NCI-H1092 (cell line): Measurements from ENCODE around the gene TRIM67.
"Not testable (repeated sequence)": the region's sequence is repeated elsewhere in the genome, so short reads cannot be mapped to it uniquely, and the experiment has no call there.

Source experiments
- DNase-seq: peaks from one replicate; lab custom pipeline; 2025; lab: John Stamatoyannopoulos, UW

The TRIM67 gene

GRCh38 chr1:231203259-231204057 lies 41.6 kb downstream of the TRIM67 start:
- no peak for DNase-seq

GRCh38 chr1:231206856-231207255 lies 45.0 kb downstream of the TRIM67 start:
- DNase-seq: no peak

DNA sequence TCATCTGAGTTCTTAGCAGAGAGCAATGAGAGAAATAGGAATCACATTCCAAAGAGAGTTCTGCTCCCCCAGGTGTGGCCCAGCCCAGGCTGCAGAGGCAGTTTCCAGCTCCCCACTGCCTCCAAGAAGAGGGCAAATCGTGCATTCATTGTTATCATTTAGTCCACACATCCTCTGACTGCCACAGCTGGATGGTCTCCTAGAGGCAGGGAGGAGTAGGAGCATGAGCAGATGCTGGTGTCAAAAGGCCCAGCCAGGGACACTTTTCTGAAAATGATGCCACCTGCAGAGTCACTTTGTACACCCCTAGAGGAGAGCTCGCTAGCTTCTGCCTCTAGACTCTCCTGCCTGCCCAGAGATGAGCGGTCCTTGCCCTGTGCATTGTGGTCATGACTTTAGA lies 45.6 kb downstream of the TRIM67 start:
- DNase-seq: no peak

DNA sequence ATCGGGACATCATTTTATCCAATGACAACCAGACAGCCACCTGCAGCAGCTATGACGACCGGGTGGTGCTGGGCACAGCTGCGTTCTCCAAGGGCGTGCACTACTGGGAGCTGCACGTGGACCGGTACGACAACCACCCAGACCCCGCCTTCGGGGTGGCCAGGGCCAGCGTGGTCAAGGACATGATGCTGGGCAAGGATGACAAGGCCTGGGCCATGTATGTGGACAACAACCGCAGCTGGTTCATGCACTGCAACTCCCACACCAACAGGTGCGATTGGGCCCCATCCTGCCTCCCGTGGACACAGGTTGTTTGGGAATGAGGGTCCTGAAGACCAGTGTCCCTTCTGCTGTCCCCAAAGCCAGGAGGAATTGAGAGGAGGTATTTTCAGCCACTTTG lies 47.1 kb downstream of the TRIM67 start:
- DNase-seq: no peak

DNA sequence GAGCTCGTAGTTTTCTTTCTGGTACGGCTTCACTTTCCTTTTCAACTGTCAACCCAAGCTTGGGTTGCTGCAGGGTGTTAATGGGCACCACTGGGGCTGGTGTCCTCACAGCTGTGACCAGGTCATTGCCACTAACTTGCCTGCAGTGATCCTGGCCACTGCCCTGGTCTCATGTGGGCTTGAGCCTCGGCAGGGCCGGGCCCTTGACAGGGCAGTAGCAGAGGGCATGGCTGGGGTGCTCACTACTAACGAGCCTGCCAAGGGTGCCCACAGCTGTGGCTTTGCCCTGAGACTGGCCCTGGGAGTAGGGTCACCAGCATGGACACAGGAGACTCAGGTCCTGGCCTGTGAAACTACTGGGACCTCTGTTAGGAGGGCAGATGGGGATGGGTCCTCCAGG lies 47.7 kb downstream of the TRIM67 start:
- no peak for DNase-seq

GRCh38 chr1:231210126-231210525 lies 48.3 kb downstream of the TRIM67 start:
- no peak for DNase-seq

DNA sequence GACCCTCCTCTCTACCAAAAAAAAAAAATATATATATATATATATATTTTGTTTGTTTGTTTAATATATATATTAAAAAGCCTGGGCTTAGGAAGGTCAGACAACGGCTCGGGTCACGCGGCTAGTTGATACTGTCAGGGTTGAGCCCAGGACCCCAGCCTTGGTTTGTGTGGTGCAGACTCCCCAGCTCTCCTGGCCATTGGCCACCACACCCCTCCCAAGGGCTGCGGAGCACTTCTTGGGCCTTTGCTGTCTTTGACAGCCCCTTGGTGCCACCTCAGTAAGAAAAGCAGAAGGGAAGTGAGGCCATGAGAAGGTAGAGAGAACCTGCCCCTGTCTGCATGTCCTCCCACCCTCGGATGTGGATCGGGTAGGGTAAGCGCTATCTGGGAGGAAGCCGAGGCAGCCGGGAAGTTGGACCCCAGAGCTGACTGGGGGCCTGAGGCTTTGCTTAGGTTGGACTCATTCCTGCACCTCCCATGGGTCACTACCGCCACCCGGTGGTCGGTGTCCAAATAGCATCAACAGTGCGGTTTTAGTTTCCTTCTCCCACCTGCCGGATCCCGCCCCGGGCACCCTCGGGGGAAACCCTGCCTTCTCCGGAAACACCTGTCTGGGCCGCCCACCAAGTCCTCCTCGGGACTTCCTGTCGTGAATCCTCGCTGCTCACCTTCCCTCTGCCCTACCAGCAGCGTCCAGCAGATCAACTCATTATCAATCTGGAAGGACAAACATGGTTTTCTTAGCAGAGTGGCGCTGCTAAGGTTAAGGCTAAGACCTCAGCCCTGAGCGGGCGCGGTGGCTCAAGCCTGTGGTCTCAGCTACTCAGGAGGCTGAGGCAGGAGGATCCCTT lies 49.4 kb downstream of the TRIM67 start:
- peak; percentile 87 for DNase-seq

GRCh38 chr1:231212301-231212700 lies 50.4 kb downstream of the TRIM67 start:
- DNase-seq: not testable (repeated sequence)

DNA sequence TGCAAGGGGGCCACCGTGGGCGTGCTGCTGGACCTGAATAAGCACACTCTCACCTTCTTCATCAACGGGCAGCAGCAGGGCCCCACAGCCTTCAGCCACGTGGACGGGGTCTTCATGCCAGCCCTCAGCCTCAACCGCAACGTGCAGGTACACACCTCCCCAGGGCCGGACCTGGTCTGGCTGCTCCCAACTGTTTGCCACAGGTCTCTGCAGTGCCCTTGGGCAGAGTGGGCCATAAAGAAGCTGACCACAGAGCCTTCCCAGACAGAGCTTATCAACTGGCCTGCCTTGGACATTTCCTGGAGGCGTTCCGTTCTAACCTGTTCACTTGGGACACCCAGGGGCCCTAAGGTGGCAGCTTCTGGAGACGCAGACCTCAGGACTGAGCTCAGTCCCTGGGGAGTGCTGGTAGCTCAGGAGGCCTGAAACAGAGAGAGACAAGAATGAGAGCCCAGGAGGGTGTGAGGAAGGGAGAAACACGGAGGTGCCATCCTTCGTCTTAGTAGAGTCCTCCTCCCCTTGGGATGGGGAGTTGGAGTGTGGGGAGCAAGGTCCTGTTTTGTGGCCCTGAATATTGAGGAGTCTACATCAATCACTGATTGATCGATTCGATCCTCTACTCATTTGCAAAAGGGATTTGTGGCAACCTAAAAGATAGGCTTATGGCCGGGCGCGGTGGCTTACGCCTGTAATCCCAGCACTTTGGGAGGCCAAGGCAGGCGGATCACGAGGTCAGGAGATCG lies 52.1 kb downstream of the TRIM67 start:
- no peak for DNase-seq

GRCh38 chr1:231214918-231215680 lies 53.2 kb downstream of the TRIM67 start:
- no peak for DNase-seq

DNA sequence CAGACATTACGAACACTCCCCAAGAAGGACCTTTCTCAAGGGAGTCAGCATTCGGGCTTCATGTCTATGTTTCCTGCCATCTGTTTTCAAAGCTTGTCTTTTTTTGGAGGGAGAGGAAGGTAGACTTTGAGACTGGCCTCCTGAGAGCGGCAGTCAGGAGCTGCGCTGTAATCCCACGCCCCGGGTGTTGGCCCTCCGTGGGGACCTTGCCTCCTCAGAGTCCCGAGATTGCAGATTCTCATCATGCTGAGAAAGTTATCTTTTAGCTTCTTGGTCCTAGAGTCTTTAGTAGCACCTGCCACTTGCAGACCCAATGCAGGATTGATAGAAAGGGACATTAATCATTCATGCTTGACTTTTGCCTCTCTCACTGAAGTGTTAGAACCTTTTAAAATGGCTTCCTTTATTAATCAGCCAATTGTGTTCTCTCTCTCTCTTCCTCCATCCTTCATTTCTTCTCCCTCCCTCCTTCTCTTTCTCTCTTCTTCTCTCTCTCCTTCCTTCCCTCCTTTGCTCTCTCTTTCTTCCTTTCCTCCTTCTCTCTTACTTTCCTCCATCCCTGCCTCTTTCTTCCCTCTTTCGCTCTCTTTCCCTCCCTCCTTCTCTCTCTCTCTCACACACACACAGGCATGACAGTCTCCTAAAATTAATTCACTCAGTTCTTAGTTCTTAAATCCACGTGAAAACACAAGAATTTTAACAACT lies 54.0 kb downstream of the TRIM67 start:
- DNase-seq: no peak

- no peak for DNase-seq
These were observed 54.6 kb downstream of the TRIM67 start for GRCh38 chr1:231216498-231216897.

GRCh38 chr1:231217056-231217455 lies 55.2 kb downstream of the TRIM67 start:
- no peak for DNase-seq

- DNase-seq: no peak
These were observed 56.2 kb downstream of the TRIM67 start for GRCh38 chr1:231218078-231218477.

GRCh38 chr1:231219422-231220401 lies 57.9 kb downstream of the TRIM67 start:
- DNase-seq: no peak

DNA sequence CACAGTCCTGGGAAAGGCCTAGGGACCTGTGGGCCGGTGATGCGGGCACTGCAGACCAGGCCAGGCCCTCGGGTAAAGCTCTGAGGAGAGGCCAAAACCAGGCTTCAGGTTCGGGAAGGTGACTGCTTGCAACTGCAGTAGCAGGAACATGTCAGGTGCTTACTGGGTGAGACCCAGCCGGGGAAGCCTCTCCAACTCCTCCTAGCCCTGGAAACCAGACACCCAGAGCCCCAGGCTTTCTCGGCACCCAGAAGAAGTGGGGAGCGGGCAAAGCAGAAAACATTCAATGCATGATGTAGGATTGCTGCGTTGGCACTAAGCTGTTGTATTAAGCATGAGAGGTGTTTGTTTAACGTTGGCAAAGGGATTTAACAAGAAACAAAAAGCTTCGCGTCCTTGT lies 58.9 kb downstream of the TRIM67 start:
- DNase-seq: no peak

DNA sequence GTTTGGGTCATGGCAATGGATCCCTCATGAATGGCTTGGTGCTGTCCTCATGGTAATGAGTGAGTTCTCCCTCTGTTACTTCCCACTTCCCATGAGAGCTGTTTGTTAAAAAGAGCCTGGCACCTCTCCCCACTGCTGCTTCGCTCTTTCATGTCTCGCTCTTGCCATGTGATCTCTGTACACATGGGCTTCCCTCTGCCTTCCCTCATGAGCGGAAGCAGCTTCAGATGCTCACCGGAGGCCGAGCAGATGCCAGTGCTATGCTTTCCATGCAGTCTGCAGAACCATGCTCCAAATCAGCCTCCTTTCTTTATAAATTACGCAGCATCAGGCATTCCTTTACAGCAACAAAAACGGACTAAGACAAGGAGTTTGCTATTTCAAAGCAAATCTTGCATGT lies 64.3 kb downstream of the TRIM67 start:
- no peak for DNase-seq

DNA sequence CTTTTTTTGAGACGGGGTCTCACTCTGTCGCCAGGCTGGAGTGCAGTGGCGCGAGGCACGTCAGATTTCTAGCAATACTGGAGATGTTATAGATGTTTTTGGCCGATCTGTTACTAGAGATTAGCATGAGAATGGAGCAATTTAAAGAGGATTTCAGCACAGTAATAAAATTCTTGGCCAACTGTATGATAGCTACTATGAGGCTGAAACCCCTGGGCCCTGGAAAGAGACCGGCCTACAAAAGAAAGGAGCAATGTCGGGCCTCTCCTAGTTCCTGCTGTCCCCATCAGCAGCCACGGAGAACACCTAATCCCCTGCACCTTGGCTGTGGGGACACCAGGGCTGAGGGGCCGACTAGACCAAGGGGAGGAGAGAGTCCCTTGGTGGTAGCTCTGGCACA lies 69.7 kb downstream of the TRIM67 start:
- DNase-seq: no peak

DNA sequence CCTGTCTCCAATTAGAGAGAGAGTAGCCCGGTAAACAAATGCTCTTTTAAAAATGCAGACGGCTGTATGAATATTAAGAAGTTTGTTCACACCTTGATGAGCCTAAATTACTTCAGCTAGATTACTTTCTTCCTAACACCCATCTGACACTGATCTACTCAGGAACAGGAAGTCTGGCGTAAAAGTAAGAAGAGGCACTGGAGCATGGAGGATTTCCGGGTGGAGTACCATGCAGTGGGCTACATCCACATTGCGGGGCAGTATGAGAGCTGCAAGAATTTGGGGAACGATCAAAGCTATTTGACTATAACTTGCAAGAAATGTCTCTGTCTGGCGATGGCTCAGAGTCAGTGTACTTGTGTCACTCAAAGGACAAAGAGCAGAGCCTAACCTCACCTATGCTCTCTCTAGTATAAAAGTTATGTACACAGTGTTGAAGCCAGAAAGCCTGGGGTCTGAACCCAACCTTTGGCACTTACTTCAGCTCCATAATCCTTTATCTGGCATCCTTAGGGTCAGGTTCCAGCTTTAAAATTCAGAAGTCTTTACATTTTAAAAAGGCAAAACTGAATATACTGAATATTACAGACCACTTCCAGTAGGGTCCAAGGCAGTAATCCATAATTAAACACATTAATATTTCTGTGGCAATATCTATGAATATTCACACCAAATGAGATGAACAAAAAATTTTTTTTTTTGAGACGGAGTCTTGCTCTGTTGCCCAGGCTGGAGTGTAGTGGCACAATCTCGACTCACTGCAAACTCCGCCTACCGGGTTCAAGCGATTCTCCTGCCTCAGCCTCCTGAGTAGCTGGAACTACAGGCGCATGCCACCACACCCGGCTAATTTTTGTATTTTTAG lies 71.2 kb downstream of the TRIM67 start:
- no peak for DNase-seq
